GM21423 (cell line): ENCODE measurements around the gene CDH23.

ENCODE experiments used
- ATAC-seq: cut with Tn5 transposase; IDR thresholded peaks from one replicate; pipeline ENCODE4 v1.9.1; 2021; ENCODE audit warnings: mild to moderate bottlenecking, moderate library complexity; ENCODE audit not compliant: unreplicated experiment

CDH23 gene

GRCh38 chr10:71419002-71419540 lies 22.4 kb downstream of the CDH23 start:
- no peak for ATAC-seq

DNA sequence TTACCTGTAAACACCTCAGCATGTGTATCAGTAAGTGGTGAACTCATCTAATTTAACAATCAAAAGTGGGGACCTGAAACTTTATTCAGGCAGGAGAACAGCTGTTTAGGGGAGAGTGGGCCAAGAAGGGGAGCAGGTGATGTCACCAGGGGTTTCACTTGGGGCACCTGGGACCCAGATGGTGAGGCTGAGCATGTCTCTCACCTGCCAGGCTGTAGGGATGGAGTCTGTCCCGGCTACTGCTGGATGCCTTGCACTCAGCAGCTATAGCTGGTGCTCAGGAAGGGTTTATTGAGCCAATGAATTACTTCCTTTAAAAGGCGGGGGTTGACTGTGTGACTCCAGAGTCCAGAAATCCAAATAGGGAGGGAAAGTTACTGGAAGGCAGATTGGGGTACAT lies 23.0 kb downstream of the CDH23 start:
- ATAC-seq: no peak

GRCh38 chr10:71421075-71421434 lies 24.3 kb downstream of the CDH23 start:
- ATAC-seq: no peak

DNA sequence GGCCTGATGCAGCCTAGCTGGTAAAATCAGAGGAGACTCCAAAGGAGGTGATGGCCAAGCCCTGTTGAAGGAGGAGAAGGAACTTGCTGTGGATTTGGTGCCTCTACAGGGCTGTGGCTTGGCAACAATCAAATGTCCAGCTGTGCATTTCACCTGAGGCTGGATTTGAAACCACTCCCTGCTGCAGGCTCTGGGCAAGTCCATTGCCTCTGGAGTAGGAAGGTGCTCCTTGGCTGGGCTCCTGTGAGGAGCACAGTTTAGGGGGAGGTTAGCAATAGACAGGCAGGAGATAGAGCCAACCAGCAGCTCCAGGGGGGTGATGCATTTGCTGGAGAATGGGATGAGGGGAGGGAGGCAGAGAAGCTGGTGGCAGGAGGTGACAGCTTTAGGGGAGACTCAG lies 26.5 kb downstream of the CDH23 start:
- no peak for ATAC-seq

DNA sequence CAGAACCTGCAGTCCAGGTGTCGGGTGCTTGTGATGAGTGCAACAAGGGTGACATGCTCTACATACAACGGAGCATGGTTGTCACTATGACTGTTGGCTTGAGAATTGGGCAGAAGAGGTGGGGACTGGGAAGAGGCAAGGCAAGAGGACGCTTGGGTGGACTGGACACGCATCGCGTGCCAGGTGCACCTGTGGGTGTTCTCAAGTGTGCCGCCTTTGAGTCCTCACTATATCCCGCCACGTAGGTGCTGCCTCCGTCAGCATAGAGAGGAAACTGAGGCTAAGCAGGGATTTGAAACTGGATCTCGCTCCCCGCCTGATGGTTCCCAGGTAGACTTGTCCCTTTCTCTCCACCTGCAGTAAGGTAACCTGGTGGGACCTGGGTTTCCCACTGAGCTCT lies 27.2 kb downstream of the CDH23 start:
- no peak for ATAC-seq

GRCh38 chr10:71424496-71425194 lies 27.9 kb downstream of the CDH23 start:
- ATAC-seq: no peak

- no peak for ATAC-seq
Observed at GRCh38 chr10:71426058-71426605, 29.4 kb downstream of the CDH23 start.

- ATAC-seq: no peak
Observed at GRCh38 chr10:71427246-71427645, 30.5 kb downstream of the CDH23 start.

DNA sequence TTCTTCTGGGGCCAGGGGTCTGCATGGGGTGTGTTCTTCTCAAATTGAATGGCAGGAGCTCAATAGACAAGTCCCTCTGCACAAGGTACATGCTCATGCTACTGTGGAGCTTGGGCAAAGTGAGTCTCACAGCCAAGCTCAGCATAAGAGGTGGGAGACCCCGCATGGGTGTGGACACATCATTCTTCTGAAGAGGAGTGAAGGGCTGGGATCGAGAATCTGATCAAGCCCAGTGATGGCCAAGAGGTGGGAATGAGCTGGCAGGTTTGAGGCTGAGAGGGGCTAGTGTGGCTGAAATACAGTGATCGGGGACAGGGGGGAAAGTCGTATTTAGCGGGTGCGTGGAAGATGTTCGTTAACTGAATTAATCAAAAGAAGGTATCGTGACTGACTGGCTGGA lies 32.6 kb downstream of the CDH23 start:
- ATAC-seq: no peak

DNA sequence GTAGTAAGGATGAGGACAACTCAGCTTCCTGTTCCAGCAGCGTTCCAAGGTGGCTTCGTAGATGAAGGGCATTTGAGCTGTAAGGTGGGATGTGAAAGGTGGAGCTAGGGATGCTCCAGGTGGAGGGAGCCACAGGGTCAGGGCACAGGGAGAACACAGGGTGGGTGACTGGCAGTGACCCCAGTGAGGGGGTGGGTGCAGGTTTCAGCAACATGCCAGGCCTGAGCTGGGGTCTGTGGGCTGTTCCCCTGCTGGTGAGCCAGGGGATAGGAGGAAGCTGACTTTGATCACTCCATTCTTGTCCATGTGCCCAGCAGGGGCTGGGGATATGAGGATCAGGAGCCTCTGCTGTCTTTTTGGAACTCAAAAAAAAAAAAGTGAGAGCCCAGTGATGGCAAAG lies 33.2 kb downstream of the CDH23 start:
- ATAC-seq: no peak

DNA sequence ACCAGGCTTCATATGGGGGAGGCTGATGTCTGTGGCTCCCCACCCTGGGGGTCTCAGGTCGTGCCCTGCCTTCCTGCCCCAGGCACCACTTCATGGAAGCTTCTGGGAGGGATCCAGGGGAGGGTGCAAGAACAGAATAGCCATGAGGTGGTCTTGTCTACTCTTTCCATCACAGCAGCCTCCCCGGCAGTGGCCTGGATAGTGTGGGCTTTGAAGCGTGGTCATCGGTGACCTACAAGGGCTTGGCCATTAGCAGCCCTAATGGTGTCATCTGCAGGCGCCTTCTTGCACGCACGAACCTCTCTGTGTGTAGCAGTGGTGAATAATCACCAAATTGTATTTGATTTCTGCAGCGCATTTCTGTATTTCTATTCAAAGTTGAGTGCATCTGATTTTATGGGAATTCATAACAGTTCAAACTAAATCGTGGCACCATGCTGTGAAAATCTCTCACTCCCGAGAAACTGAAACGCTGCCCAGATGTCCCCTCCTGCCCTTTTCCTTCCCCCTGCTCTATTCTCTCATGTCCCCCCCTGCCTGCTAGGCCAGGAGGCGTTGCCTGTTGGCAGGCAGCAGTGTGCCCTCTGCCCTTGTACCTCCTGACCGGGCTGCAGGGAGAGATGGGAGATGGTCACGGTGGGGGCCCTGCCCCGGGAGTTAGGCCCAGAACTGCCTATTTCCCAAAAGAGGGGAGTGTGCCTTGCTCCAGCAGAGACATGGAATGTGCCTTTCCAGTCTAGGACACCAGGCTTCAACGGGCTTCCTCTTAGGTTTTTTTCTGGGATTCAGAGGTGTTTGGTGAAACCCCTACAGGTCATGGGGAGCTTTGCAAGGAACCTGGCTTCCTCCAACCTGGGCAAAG lies 34.8 kb downstream of the CDH23 start:
- ATAC-seq: no peak

DNA sequence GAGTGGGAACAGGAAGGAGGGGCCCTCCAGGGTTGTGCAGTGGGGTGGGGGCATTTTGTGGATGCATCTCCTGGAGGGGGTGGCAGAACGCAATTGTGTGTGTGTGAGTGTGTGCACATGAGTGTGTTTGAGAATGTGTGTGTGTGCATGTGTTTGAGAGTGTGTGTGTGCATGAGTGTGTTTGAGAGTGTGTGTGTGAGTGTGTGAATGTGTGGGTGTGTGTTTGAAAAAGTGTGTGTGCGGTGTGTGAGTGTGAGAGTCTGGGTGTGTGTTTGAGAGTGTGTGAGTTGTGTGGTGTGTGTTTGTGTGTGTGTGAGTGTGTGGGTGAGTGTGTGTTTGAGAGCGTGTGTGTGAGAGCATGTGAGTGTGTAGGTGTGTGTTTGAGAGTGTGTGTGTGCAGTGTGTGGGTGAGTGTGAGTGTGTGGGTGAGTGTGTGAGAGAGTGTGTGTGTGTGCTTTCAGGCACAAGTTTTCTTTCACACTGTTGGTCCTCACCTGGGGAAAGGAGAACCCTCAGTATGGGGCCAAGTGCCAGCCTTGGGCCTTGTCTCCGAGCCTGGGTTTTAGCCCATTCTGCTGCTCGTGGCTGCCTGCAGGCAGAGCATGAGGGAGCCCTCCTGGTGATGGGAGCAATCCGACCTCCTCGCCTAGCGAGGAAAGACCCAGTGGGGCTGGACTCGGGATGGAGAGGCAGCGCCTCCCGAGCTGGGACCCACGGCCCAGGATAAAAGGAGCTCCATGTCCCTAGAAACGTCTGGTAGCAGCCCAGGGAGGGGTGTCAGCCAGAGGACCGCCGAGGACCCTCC lies 35.6 kb downstream of the CDH23 start:
- ATAC-seq: no peak

DNA sequence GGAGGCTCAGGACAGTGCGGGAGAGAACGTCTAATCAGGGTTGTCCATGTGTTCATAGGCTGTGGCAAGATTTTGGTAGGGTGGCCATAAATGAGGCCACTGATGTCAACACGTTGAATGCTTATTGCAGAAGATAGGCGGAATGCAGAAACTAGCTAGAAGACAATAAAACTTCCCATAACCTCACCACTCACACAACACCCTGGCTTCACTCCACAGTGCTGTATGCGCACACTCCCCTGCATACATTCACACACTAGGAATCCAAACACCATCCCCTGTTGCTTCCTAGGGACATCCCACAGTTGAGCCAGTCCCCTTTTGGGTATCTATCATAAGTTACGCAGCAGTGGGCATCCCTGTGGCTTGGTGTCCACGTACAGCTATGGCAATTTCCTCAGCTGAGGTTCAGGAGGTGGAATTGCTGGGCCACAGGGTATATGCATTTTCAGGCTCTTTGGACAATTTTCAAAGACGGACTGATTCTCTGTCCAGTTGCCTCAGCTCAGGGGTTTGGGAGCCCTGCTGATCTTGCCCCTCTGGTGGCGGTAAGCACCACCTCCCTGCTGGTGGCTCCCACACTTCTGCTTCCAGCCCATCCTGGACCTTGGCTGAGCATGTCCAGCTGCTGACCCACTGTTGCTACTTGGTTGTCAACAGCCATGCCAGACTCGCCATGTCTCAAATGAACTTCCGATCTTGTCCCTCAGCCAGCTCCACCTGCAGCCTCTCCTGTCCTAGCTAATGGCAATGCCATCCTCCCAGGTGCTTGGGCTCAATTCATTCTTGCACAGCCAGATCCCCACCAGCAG lies 36.4 kb downstream of the CDH23 start:
- no peak for ATAC-seq

DNA sequence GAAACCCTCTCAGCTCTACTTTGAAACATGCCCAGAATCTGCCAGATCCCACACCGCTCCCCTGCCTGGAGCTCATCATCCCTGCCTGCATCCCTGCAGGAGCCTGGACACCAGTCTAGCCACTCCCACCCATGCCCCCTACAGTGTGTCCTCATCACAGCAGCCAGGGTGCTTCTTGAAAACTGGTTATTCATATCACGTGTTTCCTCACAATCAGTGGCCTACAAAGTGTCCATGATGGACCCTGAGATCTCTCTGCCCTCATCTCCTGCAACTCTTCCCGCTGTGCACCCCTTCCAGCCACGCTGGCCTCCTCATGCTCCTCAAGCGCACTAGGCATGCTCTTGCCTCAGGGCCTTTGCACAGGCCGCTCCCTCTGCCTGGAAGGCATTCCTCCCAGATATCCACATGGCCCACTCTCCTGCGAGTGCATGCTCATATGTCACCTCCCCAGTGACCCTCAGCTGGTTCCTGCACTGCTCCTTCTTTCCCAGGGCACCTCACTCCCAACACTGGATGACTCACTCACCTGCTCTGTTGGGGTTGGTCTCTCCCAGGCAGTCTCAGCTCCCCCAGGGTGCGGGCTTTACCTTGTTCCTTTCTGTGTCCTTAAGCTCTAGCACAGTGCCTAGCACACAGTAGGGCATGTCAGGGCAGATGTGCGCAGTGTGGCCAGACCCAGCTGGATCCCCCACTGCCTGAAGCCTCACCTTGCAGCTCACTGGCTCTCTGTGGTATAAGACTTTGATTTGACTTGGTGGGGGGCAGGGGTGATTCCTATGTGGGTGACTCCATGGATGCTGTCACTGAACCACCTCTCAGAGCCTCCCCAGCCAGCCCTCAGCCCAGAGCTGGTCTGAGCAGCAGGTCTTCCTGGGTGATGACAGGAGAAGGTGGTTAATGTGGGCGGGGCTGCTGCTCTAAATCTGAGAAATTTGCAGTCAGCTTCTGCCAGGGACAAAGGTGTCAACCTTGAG lies 37.3 kb downstream of the CDH23 start:
- no peak for ATAC-seq

GRCh38 chr10:71434760-71435394 lies 38.2 kb downstream of the CDH23 start:
- no peak for ATAC-seq

GRCh38 chr10:71435571-71436267 lies 39.0 kb downstream of the CDH23 start:
- no peak for ATAC-seq

GRCh38 chr10:71436268-71437125 lies 39.8 kb downstream of the CDH23 start:
- no peak for ATAC-seq
